SU-DHL-6 (cell line): ENCODE data around the gene TENM4.

Experiments
- H2AFZ ChIP-seq: fragments of 200-600 bp; sonication (generic); 2 replicates; pipeline ENCODE4 v1.6.1; 2014; ENCODE audit warnings: low read depth, mild to moderate bottlenecking, moderate library complexity, mixed read lengths, antibody characterized with exemption, low read length; ENCODE audit not compliant: severe bottlenecking
- H3F3A ChIP-seq: fragments of 200-600 bp; shearing (Covaris generic); 2 replicates; pipeline ENCODE4 v1.6.0; 2016; ENCODE audit warnings: antibody characterized with exemption, mild to moderate bottlenecking; ENCODE audit not compliant: insufficient read depth
- H3K27ac ChIP-seq: fragments of 200-600 bp; sonication (generic); 2 replicates; pipeline ENCODE4 v1.5.1; 2016; ENCODE audit warnings: low read depth, mild to moderate bottlenecking, low read length, moderate library complexity, mixed read lengths
- H3K27me3 ChIP-seq: fragments of 200-600 bp; sonication (generic), shearing (Covaris generic); 2 replicates; pipeline ENCODE4 v1.6.0; 2014; ENCODE audit warnings: mild to moderate bottlenecking, low read length
- H3K36me3 ChIP-seq: fragments of 200-600 bp; sonication (generic); 2 replicates; pipeline ENCODE4 v1.6.1; 2014; ENCODE audit warnings: mild to moderate bottlenecking, low read length, mixed read lengths
- H3K4me2 ChIP-seq: fragments of 300-600, 200-600 bp; shearing (Covaris generic), sonication (generic); 2 replicates; pipeline ENCODE4 v1.6.0; 2014; ENCODE audit warnings: low read length, low read depth, mild to moderate bottlenecking; ENCODE audit not compliant: poor library complexity, severe bottlenecking
- H3K4me3 ChIP-seq: fragments of 200-600 bp; sonication (generic); 2 replicates; pipeline ENCODE4 v1.5.1; 2014; ENCODE audit warnings: antibody characterized with exemption, low read length, mild to moderate bottlenecking, mixed read lengths; ENCODE audit not compliant: insufficient read depth, poor library complexity, severe bottlenecking
- H3K79me2 ChIP-seq: fragments of 200-600 bp; sonication (generic); 2 replicates; pipeline ENCODE4 v1.6.1; 2014; ENCODE audit warnings: mild to moderate bottlenecking, low read length, moderate library complexity; ENCODE audit not compliant: insufficient read depth
- H3K9ac ChIP-seq: fragments of 200-600 bp; sonication (generic); 2 replicates; pipeline ENCODE4 v1.7.0; 2014; ENCODE audit warnings: mild to moderate bottlenecking, low read length
- H3K9me2 ChIP-seq: fragments of 200-600 bp; sonication (generic); replicated peaks from 2 replicates; pipeline ENCODE4 v1.6.1; 2014; ENCODE audit warnings: low read length; ENCODE audit not compliant: insufficient read depth
- H3K9me3 ChIP-seq: fragments of 200-600 bp; sonication (generic); 2 replicates; pipeline ENCODE4 v1.6.1; 2014; ENCODE audit warnings: low read length, mixed read lengths; ENCODE audit not compliant: insufficient read depth
- H4K20me1 ChIP-seq: fragments of 200-600 bp; sonication (generic); 2 replicates; pipeline ENCODE4 v1.6.1; 2014; ENCODE audit warnings: low read depth, mild to moderate bottlenecking, antibody characterized with exemption, low read length, moderate library complexity, mixed read lengths
- EZH2phosphoT487 ChIP-seq: fragments of 200-600 bp; sonication (generic), shearing (Covaris generic); conservative IDR thresholded peaks from 2 replicates; pipeline ENCODE4 v1.6.1; 2018; ENCODE audit warnings: mild to moderate bottlenecking, antibody characterized with exemption, low read length, moderate library complexity, mixed read lengths
- TF ChIP-seq, protein P1 (sequence below): fragments of 200-600 bp; sonication (generic); IDR thresholded peaks from one replicate; pipeline ENCODE4 v1.5.1; 2017; ENCODE audit warnings: antibody characterized with exemption, mild to moderate bottlenecking, low read length, moderate library complexity; ENCODE audit not compliant: insufficient read depth, poor library complexity, severe bottlenecking

The TENM4 gene

DNA sequence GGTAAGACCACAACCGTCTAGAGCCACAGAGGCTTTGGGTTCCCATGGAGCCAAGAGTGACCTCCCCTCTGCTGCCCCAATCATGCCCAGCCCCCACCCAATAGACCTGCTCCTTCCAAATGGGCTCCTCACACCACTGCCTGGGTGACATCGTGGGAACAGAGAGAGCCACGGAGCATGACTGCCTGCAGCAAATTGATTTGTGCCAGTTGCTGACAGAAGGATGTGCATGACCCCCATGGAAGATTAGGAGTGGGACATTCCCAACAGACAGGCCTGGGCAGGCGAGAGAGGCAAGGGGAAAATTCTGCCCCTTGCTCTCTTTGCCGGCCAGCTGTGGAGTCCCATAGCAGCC, 88.5 kb downstream of the TENM4 start:
- no peaks in the 10 kb centered on the region for H3K27me3 ChIP-seq
- no peaks in the 10 kb centered on the region for H4K20me1 ChIP-seq
- no peak overlapping the region for H2AFZ ChIP-seq
- H3F3A ChIP-seq, result no peaks in the 10 kb centered on the region
- H3K9me3 ChIP-seq, result no peaks in the 10 kb centered on the region
- H3K9me2 ChIP-seq, result no peaks in the 10 kb centered on the region
- no peak overlapping the region for H3K4me3 ChIP-seq
- no peak overlapping the region for H3K9ac ChIP-seq
- no peak for TF ChIP-seq EZH2phosphoT487
- TF ChIP-seq, protein P1, sequence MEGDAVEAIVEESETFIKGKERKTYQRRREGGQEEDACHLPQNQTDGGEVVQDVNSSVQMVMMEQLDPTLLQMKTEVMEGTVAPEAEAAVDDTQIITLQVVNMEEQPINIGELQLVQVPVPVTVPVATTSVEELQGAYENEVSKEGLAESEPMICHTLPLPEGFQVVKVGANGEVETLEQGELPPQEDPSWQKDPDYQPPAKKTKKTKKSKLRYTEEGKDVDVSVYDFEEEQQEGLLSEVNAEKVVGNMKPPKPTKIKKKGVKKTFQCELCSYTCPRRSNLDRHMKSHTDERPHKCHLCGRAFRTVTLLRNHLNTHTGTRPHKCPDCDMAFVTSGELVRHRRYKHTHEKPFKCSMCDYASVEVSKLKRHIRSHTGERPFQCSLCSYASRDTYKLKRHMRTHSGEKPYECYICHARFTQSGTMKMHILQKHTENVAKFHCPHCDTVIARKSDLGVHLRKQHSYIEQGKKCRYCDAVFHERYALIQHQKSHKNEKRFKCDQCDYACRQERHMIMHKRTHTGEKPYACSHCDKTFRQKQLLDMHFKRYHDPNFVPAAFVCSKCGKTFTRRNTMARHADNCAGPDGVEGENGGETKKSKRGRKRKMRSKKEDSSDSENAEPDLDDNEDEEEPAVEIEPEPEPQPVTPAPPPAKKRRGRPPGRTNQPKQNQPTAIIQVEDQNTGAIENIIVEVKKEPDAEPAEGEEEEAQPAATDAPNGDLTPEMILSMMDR, result no peak
- no peaks in the 10 kb centered on the region for H3K79me2 ChIP-seq
- H3K36me3 ChIP-seq, result no peaks in the 10 kb centered on the region
- no peak overlapping the region for H3K4me2 ChIP-seq
- H3K27ac ChIP-seq, result no peak overlapping the region

- Histone ChIP-seq H2AFZ (no peak overlapping the region), H4K20me1 (no peaks in the 10 kb centered on the region), H3F3A (no peaks in the 10 kb centered on the region), H3K4me3 (no peak overlapping the region), H3K9me3 (no peaks in the 10 kb centered on the region), H3K4me2 (no peak overlapping the region), H3K79me2 (no peaks in the 10 kb centered on the region), H3K9me2 (no peaks in the 10 kb centered on the region), H3K9ac (no peak overlapping the region), H3K27ac (no peak overlapping the region), H3K36me3 (no peaks in the 10 kb centered on the region), H3K27me3 (no peaks in the 10 kb centered on the region)
- no peak for TF ChIP-seq EZH2phosphoT487
- TF ChIP-seq, protein P1, result no peak
These were observed 91.7 kb downstream of the TENM4 start for GRCh38 chr11:79348976-79349682.

DNA sequence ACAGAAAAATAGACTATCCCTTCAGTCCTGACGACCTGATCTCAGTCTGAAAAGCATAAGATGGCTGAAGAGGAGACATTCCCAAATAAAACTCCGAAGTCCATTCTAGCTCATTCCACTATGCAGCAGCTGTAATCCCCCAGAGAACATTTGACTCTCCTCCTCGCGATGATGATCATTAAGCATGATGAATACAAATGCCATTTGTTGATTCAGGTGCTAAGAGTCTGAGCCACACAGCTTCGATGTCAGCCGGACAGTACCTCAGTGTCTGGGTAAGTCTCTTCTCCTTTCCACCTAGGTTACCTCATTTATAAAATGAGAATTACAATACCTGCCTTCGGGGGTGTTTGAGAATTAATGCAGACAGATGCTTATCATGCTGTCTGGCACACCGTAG, 94.8 kb downstream of the TENM4 start:
- H2AFZ ChIP-seq, result no peak overlapping the region
- no peaks in the 10 kb centered on the region for H3K79me2 ChIP-seq
- H3K36me3 ChIP-seq, result no peaks in the 10 kb centered on the region
- no peaks in the 10 kb centered on the region for H4K20me1 ChIP-seq
- H3K9me3 ChIP-seq, result no peaks in the 10 kb centered on the region
- H3K4me2 ChIP-seq, result no peak overlapping the region
- H3K4me3 ChIP-seq, result no peak overlapping the region
- TF ChIP-seq EZH2phosphoT487, result no peak
- TF ChIP-seq, protein P1, result no peak
- no peaks in the 10 kb centered on the region for H3F3A ChIP-seq
- no peaks in the 10 kb centered on the region for H3K9me2 ChIP-seq
- H3K27me3 ChIP-seq, result no peaks in the 10 kb centered on the region
- H3K27ac ChIP-seq, result no peak overlapping the region
- no peak overlapping the region for H3K9ac ChIP-seq
